Mammary epithelial cell (primary cell): ENCODE measurements around the gene OXT.

Experiments
- EZH2 ChIP-seq: IDR thresholded peaks from 2 replicates; pipeline ENCODE4 v1.6.1; 2012; ENCODE audit warnings: low read length, inconsistent platforms, borderline replicate concordance
- TF ChIP-seq, protein P1 (sequence below), 2 donors: IDR thresholded peaks in 1 of 2; conservative IDR thresholded peaks in 1 of 2; 2 replicates each; pipeline ENCODE4 v1.5.1; 2011 to 2012; ENCODE audit warnings: inconsistent platforms in 2 of 2, low read length in 2 of 2, mild to moderate bottlenecking in 2 of 2, control low read depth in 1 of 2, low read depth in 1 of 2; ENCODE audit not compliant: insufficient read depth in 1 of 2; ENCODE audit errors: extremely low read depth in 1 of 2

GRCh38 chr20:3085571-3086072 lies 14.2 kb downstream of the OXT start:
- TF ChIP-seq, protein P1, sequence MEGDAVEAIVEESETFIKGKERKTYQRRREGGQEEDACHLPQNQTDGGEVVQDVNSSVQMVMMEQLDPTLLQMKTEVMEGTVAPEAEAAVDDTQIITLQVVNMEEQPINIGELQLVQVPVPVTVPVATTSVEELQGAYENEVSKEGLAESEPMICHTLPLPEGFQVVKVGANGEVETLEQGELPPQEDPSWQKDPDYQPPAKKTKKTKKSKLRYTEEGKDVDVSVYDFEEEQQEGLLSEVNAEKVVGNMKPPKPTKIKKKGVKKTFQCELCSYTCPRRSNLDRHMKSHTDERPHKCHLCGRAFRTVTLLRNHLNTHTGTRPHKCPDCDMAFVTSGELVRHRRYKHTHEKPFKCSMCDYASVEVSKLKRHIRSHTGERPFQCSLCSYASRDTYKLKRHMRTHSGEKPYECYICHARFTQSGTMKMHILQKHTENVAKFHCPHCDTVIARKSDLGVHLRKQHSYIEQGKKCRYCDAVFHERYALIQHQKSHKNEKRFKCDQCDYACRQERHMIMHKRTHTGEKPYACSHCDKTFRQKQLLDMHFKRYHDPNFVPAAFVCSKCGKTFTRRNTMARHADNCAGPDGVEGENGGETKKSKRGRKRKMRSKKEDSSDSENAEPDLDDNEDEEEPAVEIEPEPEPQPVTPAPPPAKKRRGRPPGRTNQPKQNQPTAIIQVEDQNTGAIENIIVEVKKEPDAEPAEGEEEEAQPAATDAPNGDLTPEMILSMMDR (conservative IDR thresholded peaks at IDR 0.05 in 1 of 2, IDR thresholded peaks at IDR 0.05 in 1 of 2; ENCODE audit: extremely low read depth in 1 of 2, insufficient read depth in 1 of 2, low read depth in 1 of 2, low read length in 2 of 2) = no peak
- no peak for TF ChIP-seq EZH2
